ENCODE data around the gene HDAC8.

- TF ChIP-seq, protein P1, sequence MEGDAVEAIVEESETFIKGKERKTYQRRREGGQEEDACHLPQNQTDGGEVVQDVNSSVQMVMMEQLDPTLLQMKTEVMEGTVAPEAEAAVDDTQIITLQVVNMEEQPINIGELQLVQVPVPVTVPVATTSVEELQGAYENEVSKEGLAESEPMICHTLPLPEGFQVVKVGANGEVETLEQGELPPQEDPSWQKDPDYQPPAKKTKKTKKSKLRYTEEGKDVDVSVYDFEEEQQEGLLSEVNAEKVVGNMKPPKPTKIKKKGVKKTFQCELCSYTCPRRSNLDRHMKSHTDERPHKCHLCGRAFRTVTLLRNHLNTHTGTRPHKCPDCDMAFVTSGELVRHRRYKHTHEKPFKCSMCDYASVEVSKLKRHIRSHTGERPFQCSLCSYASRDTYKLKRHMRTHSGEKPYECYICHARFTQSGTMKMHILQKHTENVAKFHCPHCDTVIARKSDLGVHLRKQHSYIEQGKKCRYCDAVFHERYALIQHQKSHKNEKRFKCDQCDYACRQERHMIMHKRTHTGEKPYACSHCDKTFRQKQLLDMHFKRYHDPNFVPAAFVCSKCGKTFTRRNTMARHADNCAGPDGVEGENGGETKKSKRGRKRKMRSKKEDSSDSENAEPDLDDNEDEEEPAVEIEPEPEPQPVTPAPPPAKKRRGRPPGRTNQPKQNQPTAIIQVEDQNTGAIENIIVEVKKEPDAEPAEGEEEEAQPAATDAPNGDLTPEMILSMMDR (IDR thresholded peaks at IDR 0.05): no peak
- TF ChIP-seq EZH2 (IDR thresholded peaks at IDR 0.05; ENCODE audit: borderline replicate concordance, insufficient read depth, low read depth, low read length, poor library complexity, severe bottlenecking): no peak
Observed at GRCh38 chrX:72461766-72462165, 110.9 kb downstream of the HDAC8 start.

Measured in B cell (primary cell).